DOHH2 (cell line): ENCODE data around the gene TBC1D2B.

Source experiments
- H3F3A ChIP-seq: fragments of 200-600 bp; sonication (generic), shearing (Covaris generic); 2 replicates; pipeline ENCODE4 v1.6.0; 2016; ENCODE audit warnings: antibody characterized with exemption, mild to moderate bottlenecking; ENCODE audit not compliant: control insufficient read depth, insufficient read depth
- H3K27ac ChIP-seq: fragments of 200-600 bp; sonication (generic); 2 replicates; pipeline ENCODE4 v1.5.1; 2014; ENCODE audit warnings: low read depth, mild to moderate bottlenecking, low read length, moderate library complexity
- H3K27me3 ChIP-seq: fragments of 200-600 bp; sonication (generic); 2 replicates; pipeline ENCODE4 v1.6.1; 2014; ENCODE audit warnings: mild to moderate bottlenecking, low read length, mixed read lengths; ENCODE audit not compliant: control insufficient read depth
- H3K36me3 ChIP-seq: fragments of 200-600 bp; sonication (generic); 2 replicates; pipeline ENCODE4 v1.6.1; 2014; ENCODE audit warnings: mild to moderate bottlenecking, low read length, moderate library complexity, mixed read lengths; ENCODE audit not compliant: control insufficient read depth
- H3K4me1 ChIP-seq: fragments of 200-600 bp; sonication (generic); 2 replicates; pipeline ENCODE4 v1.6.1; 2014; ENCODE audit warnings: mild to moderate bottlenecking, low read length, mixed read lengths; ENCODE audit not compliant: control insufficient read depth
- H3K4me2 ChIP-seq: fragments of 200-600 bp; sonication (generic); 2 replicates; pipeline ENCODE4 v1.6.0; 2014; ENCODE audit warnings: mild to moderate bottlenecking, low read length, moderate library complexity
- H3K4me3 ChIP-seq: fragments of 200-600 bp; sonication (generic); 2 replicates; pipeline ENCODE4 v1.5.1; 2014; ENCODE audit warnings: mild to moderate bottlenecking, low read length, mixed read lengths
- H3K79me2 ChIP-seq: fragments of 200-600 bp; sonication (generic); 2 replicates; pipeline ENCODE4 v1.6.1; 2014; ENCODE audit warnings: mild to moderate bottlenecking, low read length, mixed read lengths; ENCODE audit not compliant: control insufficient read depth
- H3K9me2 ChIP-seq: fragments of 200-600 bp; sonication (generic); replicated peaks from 2 replicates; pipeline ENCODE4 v1.6.1; 2014; ENCODE audit warnings: mild to moderate bottlenecking, low read length, mixed read lengths; ENCODE audit not compliant: control insufficient read depth
- H3K9me3 ChIP-seq: fragments of 200-600 bp; sonication (generic); 2 replicates; pipeline ENCODE4 v1.6.1; 2014; ENCODE audit warnings: antibody characterized with exemption, low read length, mixed read lengths; ENCODE audit not compliant: control insufficient read depth, insufficient read depth
- H4K20me1 ChIP-seq: fragments of 200-600 bp; sonication (generic); 2 replicates; pipeline ENCODE4 v1.6.0; 2014; ENCODE audit warnings: low read depth, mild to moderate bottlenecking, antibody characterized with exemption, low read length, moderate library complexity; ENCODE audit not compliant: control insufficient read depth, insufficient read depth
- CTCF ChIP-seq: fragments of 200-600 bp; sonication (generic); IDR thresholded peaks from one replicate; pipeline ENCODE4 v1.5.1; 2014; ENCODE audit warnings: antibody characterized with exemption, mild to moderate bottlenecking, low read depth, low read length; ENCODE audit not compliant: poor library complexity, severe bottlenecking
- EZH2phosphoT487 ChIP-seq: fragments of 200-600 bp; sonication (generic); IDR thresholded peaks from 2 replicates; pipeline ENCODE4 v1.6.1; 2017; ENCODE audit warnings: borderline replicate concordance, mild to moderate bottlenecking, antibody characterized with exemption, low read length, moderate library complexity, mixed read lengths

Gene TBC1D2B

DNA sequence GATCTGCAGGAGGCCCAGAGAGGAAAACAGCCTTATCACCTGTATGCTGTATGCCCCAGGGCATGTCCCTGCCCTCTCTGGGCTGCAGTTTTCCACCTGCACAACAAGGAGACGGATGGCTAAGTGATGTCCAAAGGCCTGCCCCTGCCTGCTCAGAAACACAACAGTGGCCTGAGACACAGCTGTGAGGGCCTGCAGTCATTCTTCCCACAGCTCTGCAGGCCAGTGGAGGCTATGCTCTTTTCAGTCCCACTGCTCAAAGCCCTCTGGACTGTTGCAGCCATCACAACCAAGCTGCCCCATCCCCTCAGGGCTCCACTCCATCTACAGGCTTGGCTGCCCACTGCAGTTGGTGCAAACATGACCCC, 5.2 kb upstream of the TBC1D2B start:
- H4K20me1 ChIP-seq = no peaks in the 10 kb centered on the region
- no peaks in the 10 kb centered on the region for H3F3A ChIP-seq
- peaks cover 12% of the 10 kb centered on the region for H3K4me1 ChIP-seq
- H3K79me2 ChIP-seq = no peaks in the 10 kb centered on the region
- no peaks in the 10 kb centered on the region for H3K36me3 ChIP-seq
- H3K9me2 ChIP-seq = no peaks in the 10 kb centered on the region
- H3K9me3 ChIP-seq = no peaks in the 10 kb centered on the region
- H3K4me2 ChIP-seq = no peak overlapping the region
- no peak overlapping the region for H3K4me3 ChIP-seq
- 0 out of 2 replicates have a peak, but pooled peaks cover under 1% of the 10 kb centered on the region for H3K27me3 ChIP-seq
- no peak overlapping the region for H3K27ac ChIP-seq
- TF ChIP-seq EZH2phosphoT487 (no peak), CTCF (no peak)

DNA sequence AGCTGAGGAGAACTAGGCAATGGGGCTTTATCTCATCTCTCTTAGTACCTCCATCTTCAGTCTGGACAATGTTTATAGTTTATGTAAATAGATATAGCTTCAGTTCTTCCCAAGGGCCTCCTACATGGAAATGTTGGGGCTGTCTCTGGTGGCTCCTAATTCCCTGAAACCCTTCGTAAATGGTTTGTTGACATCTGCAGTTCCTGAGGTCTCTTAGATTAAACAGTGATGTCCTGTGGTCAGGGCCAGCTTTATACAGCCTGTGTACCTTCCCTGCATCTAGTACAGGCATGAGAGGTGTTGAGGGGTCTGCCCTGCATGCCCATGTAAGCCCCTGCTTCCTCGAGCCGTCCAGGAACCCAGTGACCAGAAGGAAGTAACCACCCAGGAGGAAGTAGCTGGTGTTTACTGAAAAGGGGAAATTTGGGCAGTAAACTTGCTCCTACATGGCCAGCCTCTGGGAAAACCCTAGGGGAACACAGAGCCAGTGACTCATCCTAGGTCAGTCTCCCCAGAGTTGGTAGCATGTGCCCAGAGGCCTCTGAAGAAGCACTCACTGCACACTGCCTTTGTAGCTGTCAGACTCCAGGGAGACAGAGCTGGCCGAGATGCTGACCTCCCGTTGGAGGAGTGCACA, 4.7 kb upstream of the TBC1D2B start:
- Histone ChIP-seq H3K9me3 (no peaks in the 10 kb centered on the region), H3K27me3 (no peaks in the 10 kb centered on the region), H3K27ac (no peak overlapping the region), H3K36me3 (no peaks in the 10 kb centered on the region), H3K79me2 (peaks cover under 1% of the 10 kb centered on the region; the same call in 1 of the 2 replicates), H3K4me2 (no peak overlapping the region), H3K4me3 (no peak overlapping the region), H4K20me1 (no peaks in the 10 kb centered on the region), H3F3A (no peaks in the 10 kb centered on the region), H3K9me2 (no peaks in the 10 kb centered on the region), H3K4me1 (peaks cover 13% of the 10 kb centered on the region)
- no peak for TF ChIP-seq CTCF
- TF ChIP-seq EZH2phosphoT487 = no peak

DNA sequence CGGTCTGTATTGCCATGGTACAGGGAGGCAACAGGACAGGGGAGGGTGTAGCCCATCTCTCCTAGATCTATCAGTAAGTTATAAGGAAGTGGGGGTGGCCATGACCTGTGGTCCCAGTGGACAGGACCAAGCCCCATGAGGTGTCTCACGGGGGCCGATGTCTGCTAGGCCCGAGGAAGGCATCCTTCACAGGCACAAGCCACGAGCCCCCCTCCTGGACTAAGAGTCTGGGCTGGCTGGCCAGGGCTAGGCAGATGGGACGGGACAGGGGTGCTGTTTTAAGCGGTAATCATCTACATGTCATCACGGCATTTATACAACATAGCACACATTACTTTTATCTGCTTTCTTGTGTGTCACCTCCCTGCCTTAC, 2.6 kb upstream of the TBC1D2B start:
- no peaks in the 10 kb centered on the region for H3K9me2 ChIP-seq
- no peaks in the 10 kb centered on the region for H3K9me3 ChIP-seq
- H3K36me3 ChIP-seq = no peaks in the 10 kb centered on the region
- no peak overlapping the region for H3K4me2 ChIP-seq
- no peak overlapping the region for H3K4me3 ChIP-seq
- H3K4me1 ChIP-seq = peaks cover 28% of the 10 kb centered on the region
- H3F3A ChIP-seq = no peaks in the 10 kb centered on the region
- H4K20me1 ChIP-seq = no peaks in the 10 kb centered on the region
- no peak for TF ChIP-seq CTCF
- no peak for TF ChIP-seq EZH2phosphoT487
- H3K79me2 ChIP-seq = peaks cover 20% of the 10 kb centered on the region
- no peaks in the 10 kb centered on the region for H3K27me3 ChIP-seq
- H3K27ac ChIP-seq = no peak overlapping the region
